ENCODE results near the gene SRPK2.

DNA sequence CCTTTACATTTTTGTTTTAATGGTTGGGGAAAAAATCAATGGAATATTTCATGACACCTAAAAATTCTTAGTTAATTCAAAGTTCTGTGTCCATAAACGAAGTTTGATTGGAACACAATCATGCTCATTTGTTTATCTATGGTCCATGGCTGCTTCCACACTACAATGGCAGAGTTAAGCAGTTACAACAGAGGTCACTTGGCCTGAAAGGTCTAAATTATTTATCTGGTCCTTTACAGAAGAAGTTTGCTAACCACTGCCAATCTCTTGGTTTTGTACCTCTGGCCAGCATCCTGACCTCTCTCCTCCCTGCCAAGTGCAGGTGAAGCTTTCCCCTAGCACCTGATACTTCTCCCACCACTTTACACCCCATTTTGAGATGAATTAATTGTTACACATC is 61.5 kb downstream of the SRPK2 start:
- TF ChIP-seq, protein P1, sequence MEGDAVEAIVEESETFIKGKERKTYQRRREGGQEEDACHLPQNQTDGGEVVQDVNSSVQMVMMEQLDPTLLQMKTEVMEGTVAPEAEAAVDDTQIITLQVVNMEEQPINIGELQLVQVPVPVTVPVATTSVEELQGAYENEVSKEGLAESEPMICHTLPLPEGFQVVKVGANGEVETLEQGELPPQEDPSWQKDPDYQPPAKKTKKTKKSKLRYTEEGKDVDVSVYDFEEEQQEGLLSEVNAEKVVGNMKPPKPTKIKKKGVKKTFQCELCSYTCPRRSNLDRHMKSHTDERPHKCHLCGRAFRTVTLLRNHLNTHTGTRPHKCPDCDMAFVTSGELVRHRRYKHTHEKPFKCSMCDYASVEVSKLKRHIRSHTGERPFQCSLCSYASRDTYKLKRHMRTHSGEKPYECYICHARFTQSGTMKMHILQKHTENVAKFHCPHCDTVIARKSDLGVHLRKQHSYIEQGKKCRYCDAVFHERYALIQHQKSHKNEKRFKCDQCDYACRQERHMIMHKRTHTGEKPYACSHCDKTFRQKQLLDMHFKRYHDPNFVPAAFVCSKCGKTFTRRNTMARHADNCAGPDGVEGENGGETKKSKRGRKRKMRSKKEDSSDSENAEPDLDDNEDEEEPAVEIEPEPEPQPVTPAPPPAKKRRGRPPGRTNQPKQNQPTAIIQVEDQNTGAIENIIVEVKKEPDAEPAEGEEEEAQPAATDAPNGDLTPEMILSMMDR (IDR thresholded peaks at IDR 0.05; ENCODE audit: low read depth, low read length, missing input control) = no peak
- no peak for TF ChIP-seq FOXA1 (IDR thresholded peaks at IDR 0.05)
- no peak for TF ChIP-seq JUND (IDR thresholded peaks at IDR 0.05)
